Fibroblast of lung (primary cell): Measurements from ENCODE around the gene EML2.
"Not testable (repeated sequence)": the region's sequence is repeated elsewhere in the genome, so short reads cannot be mapped to it uniquely, and the experiment has no call there.

Source experiments
- EZH2 ChIP-seq: IDR thresholded peaks from 2 replicates; pipeline ENCODE4 v1.5.1; 2012; ENCODE audit warnings: low read length, control low read depth, mild to moderate bottlenecking; ENCODE audit errors: missing control alignments
- TF ChIP-seq, protein P1 (sequence below), 2 donors: IDR thresholded peaks in 1 of 2; conservative IDR thresholded peaks in 1 of 2; 1 replicate in 1 of 2; 2 replicates in 1 of 2; pipeline ENCODE4 v1.5.1; 2011 to 2012; ENCODE audit warnings: low read length in 2 of 2, control low read depth in 1 of 2, inconsistent platforms in 1 of 2, low read depth in 1 of 2, mild to moderate bottlenecking in 1 of 2

DNA sequence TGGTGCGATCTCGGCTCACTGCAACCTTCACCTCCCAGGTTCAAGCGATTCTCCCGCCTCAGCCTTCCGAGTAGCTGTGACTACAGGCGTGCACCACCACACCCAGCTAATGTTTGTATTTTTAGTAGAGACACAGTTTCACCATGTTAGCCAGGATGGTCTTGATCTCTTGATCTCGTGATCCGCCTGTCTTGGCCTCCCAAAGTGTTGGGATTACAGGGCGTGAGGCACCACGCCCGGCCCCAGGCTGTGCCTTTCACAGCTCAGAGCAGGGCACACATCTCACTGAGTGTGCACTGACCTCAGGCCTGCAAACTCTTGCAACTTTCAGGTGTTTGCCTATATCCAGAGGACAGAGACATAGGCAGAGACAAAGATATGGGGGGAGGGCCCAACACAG is 45.8 kb upstream of the EML2 start:
- TF ChIP-seq, protein P1, sequence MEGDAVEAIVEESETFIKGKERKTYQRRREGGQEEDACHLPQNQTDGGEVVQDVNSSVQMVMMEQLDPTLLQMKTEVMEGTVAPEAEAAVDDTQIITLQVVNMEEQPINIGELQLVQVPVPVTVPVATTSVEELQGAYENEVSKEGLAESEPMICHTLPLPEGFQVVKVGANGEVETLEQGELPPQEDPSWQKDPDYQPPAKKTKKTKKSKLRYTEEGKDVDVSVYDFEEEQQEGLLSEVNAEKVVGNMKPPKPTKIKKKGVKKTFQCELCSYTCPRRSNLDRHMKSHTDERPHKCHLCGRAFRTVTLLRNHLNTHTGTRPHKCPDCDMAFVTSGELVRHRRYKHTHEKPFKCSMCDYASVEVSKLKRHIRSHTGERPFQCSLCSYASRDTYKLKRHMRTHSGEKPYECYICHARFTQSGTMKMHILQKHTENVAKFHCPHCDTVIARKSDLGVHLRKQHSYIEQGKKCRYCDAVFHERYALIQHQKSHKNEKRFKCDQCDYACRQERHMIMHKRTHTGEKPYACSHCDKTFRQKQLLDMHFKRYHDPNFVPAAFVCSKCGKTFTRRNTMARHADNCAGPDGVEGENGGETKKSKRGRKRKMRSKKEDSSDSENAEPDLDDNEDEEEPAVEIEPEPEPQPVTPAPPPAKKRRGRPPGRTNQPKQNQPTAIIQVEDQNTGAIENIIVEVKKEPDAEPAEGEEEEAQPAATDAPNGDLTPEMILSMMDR (conservative IDR thresholded peaks at IDR 0.05 in 1 of 2, IDR thresholded peaks at IDR 0.05 in 1 of 2; ENCODE audit: low read depth in 1 of 2, low read length in 2 of 2), result not testable (repeated sequence)
- TF ChIP-seq EZH2, result not testable (repeated sequence)
